HG03025 (cell line): ENCODE measurements around the gene RARA.
A peak's percentile ranks its signal among the peaks of the same experiment; 100 is the strongest.

Source experiments
- ATAC-seq: cut with Tn5 transposase; IDR thresholded peaks from one replicate; pipeline ENCODE4 v1.9.1; 2021; ENCODE audit warnings: mild to moderate bottlenecking, moderate library complexity; ENCODE audit not compliant: unreplicated experiment, low FRiP score

RARA gene

DNA sequence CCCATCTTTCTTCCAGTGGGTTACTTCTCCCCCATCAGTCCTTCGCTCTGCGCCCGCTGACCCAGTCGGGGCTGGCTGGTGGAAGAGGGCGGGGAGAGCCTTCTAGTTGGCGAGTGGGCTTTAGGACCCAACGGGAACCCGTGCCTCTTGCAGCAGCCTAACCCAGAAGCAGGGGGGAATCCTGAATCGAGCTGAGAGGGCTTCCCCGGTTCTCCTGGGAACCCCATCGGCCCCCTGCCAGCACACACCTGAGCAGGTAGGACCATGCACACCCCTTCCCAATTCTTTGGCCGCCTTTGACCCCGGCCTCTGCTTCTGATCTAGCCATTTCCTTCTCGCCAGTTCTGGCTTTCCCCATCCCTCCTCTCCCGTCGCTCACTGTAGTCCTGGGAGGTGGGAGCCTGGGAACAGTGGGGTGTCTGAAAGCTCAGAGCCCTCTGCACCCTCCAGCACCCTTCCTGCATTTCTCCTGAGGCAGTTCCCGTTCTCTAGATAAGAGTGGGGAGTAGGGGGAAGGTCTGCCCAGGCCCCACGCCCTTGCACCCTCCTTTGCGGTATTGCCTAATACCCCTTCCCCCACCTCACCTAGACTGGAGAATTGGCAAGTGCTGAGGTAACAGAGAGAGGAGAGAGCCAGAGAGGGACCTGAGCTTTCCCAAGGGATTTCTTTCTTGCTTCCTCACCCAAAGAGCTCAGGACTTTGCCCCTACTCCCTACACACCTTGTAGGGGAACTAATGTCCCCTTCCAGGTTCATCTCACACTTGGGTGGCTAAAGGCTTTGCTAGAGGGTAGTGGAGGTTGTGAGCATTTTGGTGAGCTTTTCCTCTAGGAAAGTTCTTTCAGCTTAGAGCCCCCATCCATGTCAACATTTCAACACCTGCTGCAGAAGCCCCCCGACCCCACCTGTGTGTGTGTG lies at the start of gene RARA:
Gene RARA, plus strand, starts transcription at position 150 of the 918 bp plus-strand sequence. CDS start 22,039 bp downstream, outside the sequence.
- no peak for ATAC-seq

DNA sequence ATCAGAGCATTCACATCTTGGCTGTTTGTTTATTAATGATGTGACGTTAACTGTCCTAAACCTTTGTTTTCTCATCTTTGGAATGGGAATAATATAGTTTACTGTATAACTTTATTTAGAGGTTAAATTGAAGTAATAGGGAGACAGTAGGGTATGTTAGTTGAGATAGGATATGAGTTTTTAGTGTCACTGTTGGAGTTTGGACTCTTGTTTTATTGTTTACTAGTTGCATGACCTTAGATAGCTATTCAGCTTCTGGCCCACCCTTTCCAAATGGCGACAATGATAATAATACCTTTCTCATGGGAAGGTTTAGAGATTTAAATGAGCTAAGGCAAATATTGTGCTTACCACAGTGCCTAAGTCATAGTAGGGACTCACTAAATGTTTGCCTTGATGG lies 49.5 kb upstream of the RARA start:
- ATAC-seq = no peak

DNA sequence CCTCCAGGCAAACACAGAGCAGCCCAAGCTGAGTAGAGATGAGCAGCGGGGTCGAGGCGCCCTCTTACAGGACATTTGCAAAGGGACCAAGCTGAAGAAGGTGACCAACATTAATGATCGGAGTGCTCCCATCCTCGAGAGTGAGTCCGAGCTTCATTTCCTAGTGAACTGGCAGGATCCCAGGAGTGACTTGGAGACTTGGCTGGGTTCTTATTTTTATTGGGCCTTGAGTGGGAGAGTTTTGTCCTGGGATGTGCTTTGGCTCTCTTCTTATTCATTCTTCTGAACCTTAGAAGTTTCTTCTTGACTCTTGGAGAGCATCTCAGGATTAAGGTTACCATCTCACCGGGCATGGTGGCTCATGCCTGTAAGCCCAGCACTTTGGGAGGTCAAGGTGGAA lies 48.5 kb upstream of the RARA start:
- ATAC-seq = no peak

DNA sequence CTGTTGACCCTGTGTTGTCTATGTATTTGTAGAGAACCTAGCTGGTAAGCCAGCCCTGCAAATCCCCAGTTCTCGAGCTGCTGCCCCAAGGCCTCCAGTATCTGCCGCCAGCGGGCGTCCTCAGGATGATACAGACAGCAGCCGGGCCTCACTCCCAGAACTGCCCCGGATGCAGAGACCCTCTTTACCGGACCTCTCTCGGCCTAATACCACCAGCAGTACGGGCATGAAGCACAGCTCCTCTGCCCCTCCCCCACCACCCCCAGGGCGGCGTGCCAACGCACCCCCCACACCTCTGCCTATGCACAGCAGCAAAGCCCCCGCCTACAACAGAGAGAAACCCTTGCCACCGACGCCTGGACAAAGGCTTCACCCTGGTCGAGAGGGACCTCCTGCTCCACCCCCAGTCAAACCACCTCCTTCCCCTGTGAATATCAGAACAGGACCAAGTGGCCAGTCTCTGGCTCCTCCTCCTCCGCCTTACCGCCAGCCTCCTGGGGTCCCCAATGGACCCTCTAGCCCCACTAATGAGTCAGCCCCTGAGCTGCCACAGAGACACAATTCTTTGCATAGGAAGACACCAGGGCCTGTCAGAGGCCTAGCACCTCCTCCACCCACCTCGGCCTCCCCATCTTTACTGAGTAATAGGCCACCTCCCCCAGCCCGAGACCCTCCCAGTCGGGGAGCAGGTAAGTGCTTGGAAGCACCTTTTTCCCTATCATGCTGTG lies 44.4 kb upstream of the RARA start:
- no peak for ATAC-seq

DNA sequence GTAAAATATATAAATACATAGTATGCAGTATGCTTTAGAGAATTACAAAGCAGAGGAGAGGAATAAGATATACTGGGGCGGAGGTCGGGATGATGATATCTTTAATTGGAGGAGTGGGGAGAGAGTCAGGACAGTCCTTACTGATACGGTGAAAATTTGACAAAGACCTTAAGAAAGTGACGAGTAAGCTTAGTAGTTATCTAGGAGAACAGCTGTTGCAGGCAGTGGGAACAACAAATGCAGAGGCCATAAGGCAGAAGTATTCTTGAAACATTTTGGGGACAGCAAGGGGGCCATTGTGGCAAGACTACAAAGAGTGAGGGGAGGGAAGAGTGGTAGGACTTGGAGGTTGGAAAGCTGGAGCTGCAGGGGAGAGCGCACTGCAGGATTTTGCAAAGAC lies 43.6 kb upstream of the RARA start:
- ATAC-seq = no peak

DNA sequence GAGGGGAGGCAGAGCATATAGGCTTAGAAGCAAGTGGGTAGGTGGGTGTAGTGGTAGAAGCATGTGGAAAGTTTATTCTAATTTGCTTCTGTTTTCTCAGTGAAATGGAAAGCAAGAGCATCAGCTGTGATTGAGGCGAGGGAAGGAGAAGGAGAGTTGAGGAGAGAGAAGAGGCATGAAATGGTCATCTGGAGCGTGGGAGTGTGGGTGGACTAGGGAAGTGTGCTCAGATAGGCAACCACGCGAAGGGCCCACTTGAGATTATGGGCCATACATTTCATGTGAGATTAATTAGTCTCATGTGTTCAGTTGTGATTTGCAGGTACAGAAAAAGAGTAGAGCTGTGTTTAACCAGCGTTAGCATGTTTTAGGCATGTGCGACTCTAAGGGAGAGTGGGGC lies 42.1 kb upstream of the RARA start:
- no peak for ATAC-seq

DNA sequence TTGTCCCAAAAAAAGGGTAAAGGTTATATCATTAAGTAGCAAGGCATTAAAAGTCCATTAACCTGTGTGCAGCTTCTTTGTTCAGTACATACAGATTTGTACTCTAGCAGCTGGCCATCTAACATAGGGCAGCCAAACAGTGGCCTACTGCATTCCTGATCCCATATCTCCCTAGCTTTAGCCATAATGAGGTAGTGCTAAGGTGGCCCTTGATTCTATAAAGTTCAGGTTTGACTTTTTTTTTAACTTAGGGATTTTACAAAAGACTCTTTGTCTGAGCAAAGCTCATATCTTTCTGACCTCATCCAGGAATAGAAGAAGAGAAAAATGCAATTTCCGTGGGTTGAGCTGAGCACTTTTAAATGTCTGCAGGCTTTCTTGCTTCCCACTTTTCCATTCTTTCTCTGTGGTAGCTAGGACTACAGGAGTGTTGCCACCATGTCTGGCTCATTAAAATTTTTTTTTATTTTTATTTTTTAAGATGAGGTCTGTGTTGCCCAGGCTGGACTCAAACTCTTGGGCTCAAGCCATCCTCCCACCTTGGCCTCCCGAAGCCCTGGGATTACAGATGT lies 40.8 kb upstream of the RARA start:
- ATAC-seq = no peak

DNA sequence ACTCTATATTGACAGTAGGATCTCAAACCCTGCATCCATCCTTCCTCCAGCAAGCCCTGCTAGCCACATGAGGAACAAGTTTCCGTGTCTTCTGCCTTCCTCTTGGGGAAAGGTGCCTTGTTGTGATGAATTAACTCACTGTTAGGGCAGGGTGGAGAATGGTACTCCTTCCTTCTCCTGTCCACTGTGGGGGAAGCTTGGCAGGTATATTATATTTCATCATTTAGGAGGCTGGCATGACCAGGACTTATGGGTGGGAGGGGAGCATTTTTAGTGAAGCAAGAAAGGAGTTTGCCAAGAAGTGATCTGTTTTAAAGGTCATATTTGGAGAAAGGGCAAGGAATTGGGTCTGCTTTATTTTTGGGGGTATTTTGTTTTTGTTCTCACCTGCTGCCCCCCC lies 30.6 kb upstream of the RARA start:
- no peak for ATAC-seq

DNA sequence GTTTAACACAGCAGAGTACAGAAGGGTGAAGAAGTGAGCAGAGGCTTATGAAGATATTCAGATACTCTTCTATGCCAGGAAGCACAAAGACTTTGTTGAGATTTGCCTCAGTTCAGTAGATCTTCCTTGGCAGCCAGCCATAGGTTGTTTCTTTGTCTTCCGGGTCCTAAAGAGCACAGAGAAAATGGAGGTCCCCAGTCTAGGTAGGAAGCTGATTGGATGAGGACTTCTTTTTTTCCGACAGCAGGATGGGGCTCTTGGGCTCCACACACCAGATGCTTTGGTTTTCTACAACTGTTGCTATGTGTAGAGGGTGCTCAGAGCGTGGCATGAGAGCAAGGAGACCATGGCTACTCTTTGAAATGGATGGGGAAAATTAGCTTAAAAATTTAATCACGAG lies 29.6 kb upstream of the RARA start:
- no peak for ATAC-seq

DNA sequence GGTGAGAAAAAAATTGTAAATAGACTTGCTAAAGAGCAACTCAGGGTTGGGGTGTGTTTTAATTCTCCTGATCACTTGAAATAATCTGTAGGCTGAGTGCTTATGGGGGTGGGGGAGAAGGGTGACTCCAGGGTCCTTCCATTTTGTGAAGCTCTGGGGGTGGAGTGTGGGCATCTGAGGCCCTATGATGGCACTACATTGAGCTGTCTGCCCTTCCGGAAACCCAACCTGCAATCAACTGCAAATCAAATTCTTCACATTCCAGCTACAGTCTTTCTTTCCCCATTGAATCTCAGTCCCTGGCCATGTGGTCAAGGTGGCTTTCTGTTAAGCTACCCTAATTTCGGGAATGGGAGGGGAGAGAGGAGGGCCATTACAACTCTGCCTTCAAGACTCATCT lies 27.3 kb upstream of the RARA start:
- ATAC-seq = no peak

DNA sequence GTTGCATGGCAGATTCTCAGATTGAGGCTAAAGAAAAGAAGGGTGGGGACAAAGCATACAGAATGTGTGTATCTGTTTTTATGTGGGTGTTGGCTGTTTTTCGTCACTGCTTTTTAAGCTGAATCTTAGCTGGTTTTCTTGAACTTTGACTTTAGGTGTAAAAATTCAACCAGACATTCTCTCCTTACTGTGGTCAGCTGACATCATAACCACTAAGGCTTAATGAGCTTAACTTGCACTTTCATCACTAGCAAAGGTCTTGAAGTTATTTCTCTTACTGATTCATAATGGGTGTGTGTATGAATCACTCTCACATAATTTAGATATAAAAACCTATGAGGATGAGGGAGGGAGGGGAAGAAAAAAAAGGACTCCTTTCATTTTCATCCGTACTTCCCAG lies 25.3 kb upstream of the RARA start:
- no peak for ATAC-seq

DNA sequence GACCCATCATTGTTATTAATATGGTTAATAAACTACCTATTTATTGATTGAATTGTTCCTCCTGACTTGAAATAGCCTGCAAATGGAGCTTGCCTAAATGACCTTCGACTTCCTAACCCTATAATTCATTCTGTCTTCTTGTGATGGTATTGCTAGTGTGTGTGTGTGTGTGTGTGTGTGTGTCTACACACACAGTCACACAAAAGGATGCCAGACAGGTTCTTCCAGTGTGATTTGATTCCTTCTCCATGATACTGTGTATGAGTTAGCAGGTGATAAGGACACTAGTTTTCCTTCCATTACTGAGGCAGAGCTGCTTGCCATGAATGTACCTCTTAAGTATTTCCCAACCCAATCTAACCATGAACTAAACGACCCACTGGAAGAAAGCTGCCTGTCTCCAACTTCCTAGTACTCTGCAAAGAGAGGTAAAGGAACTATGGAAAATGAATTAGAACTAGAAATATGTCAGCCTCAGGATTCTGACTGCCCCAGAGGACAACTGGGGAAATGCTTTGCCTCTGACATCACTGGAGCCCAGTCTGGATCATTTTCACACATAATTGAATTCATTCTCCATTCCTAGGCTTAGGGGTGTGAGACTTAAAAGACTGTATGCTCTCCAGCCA lies 24.8 kb upstream of the RARA start:
- ATAC-seq = no peak

DNA sequence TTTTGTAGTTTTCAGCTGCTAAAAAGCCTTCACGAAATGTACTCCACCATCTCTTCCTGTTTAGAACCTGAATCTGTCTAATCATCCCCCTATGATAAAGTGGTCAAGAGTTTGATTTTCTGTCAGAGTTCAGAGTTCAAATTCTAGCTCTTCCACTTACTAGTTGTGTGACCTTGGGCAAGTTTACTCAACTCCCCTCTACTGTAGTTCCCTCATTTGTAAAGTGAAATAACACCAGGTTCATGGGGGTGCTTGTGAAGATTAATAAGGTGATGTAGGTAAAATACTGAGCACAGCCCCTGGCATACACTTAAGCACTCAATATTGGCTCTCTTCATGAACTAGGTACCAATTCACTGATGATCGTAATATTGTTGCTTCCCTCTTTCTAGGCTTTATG lies 22.5 kb upstream of the RARA start:
- ATAC-seq = no peak

DNA sequence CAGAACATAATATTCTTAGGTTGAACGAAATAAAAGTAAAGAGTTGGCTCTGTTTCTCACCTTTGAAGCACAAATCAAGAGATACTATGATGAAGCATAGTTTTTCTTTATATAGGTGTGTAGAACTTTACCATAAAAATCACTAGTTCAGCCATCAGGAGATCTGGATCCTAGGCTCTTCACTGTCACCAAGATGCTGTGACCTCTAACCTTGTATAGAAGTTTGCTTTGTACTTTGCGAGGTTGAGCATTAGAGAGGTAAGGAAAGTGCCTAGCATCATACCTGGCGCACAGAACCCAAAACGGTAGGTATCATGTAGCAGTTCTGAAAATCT lies 21.9 kb upstream of the RARA start:
- ATAC-seq = no peak

DNA sequence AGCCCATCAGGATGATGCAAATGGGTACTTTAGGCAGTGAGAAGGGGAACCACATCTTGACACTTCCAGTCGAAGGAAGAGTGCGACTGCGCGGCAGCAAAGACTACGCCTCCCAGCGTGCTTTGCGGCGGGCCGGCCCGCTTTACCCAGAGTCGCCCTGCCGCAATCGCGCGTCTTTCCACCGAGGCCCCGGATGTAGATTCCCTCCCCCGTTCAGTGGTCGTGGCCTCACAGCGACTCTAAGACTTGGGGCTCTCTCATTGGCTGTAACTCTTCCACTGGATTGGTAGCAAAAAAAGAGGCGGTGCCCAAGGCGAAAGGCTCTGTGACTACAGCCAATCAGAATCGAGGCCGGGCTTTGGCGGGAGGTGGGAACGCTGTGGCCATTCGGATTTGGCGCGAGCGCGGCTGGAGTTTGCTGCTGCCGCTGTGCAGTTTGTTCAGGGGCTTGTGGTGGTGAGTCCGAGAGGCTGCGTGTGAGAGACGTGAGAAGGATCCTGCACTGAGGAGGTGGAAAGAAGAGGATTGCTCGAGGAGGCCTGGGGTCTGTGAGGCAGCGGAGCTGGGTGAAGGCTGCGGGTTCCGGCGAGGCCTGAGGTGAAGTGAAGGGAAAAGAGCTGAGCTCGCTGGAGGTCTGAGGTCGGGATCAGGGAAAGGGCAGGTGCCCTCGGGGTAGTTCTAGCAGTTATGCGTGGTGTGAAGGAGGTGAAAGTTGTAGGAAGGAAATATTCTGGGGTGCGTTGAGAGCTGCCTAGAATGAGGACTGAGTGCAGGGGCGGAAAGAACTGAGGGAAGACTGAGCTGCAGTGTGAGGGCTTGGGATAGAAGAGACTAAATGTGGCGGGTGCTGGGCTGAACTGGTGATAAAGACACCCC lies 21.2 kb upstream of the RARA start, which contains the start of gene CDC6:
Gene CDC6, plus strand, starts transcription at position 386 of the 876 bp plus-strand sequence. CDS start 1,542 bp downstream, outside the sequence.
- peak; percentile 94 for ATAC-seq

DNA sequence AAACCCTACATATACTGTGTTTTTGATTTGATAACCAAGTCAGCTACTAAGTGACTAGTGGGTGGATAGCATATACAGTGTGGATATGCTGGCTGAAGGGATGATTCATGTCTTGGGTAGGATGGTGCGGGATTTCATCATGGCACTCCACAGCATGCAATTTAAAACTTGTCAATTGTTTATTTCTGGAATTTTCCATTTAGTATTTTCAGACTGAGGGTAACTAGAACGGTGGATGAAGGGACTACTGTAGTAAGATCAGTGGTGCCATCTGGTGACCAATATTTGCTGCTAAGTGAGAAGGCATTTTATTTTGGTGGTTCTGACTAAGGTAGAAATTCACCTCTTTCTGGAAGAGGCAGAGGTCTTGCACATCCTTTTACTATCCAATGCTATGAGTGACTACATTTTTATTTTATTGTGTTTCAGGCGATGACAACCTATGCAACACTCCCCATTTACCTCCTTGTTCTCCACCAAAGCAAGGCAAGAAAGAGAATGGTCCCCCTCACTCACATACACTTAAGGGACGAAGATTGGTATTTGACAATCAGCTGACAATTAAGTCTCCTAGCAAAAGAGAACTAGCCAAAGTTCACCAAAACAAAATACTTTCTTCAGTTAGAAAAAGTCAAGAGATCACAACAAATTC lies 18.2 kb upstream of the RARA start:
- ATAC-seq = no peak

DNA sequence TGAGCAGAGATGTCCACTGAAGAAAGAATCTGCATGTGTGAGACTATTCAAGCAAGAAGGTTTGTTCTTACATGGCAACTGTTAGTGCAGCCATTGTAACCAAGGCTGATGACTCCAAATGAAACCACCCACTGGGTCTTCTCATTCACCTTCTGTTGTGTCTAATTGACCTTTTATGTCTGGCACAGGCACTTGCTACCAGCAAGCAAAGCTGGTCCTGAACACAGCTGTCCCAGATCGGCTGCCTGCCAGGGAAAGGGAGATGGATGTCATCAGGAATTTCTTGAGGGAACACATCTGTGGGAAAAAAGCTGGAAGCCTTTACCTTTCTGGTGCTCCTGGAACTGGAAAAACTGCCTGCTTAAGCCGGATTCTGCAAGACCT lies 17.7 kb upstream of the RARA start:
- ATAC-seq = no peak

DNA sequence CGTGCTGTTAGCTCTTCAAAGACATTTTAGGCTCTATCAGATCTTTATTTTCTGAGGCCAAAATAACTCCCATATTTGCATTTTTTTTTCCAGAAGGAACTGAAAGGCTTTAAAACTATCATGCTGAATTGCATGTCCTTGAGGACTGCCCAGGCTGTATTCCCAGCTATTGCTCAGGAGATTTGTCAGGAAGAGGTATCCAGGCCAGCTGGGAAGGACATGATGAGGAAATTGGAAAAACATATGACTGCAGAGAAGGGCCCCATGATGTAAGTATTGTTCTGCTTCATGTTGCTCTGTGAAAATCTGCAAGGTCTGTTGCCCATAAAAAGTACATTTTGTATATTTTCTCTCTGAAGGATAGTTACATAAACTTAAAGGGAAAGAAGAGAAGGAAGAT lies 15.6 kb upstream of the RARA start:
- ATAC-seq = no peak
